NCI-H2029 treated with DMSO at 0.1 percent for 48 hours (cell line): ENCODE results near the gene ZBTB5.
"Not testable (repeated sequence)": the region's sequence is repeated elsewhere in the genome, so short reads cannot be mapped to it uniquely, and the experiment has no call there.

ENCODE experiments used
- DNase-seq: peaks from one replicate; lab custom pipeline; 2025; lab: John Stamatoyannopoulos, UW

Gene ZBTB5

DNA sequence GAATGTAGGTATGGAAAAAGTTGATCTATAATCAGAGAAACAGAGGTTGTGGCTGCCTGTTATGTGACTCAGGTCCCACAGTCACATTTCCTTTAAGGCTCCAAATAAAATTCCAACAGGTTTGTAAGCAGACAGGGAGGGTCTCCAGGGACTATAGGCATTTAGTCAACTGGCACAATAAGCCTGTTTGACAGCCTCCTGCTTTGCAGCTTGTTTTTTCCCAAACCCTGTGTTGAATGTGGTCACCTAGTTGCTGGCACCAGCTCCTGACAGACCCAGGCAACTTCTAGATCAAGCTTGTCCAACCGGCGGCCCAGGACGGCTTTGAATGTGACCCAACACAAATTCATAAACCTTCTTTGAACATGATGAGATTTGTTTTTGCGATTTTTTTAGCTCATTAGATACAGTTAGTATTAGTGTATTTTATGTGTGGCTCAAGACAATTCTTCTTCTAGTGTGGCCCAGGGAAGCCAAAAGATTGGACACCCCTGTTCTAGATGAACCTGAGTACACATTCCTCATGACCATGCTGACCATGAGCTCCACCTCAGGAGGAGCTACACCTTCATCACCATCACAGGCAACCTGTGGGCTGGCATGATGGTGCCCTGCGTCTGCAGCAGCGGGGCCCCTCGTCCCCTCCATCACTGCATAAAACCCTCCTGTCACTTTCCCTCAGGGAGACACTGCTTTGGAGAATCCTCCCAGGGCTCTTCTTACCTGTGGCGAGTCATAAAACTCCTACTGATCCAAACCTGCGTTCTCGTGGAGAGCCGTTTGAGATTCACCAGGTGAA lies 58.4 kb downstream of the ZBTB5 start:
- no peak for DNase-seq

DNA sequence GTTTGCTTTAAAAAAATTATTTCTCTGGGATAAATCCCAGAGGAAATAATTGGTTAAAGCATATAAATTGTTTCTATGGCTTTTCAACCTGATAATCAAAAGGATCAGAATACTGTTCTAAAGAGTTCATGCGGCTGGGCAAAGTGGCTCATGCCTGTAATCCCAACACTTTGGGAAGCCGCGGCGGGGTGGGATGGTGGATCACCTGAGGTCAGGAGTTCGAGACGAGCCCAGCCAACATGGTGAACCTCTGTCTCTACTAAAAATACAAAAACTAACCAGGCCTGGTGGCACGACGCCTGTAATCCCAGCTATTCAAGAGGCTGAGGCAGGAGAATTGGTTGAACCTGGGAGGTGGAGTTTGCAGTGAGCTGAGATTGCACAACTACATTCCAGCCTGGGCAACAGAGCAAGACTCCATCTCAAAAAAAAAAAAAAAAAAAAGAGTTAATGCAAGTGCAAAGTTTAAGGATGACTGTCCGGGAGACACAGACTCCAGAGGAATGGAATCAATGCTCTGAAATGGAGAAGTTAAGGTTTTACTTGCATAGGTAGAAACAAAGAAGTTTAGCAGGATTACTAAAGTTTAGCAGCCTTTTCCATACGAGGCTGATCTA lies 59.4 kb downstream of the ZBTB5 start:
- DNase-seq: no peak

- DNase-seq: no peak
Observed at GRCh38 chr9:37405350-37405749, 59.9 kb downstream of the ZBTB5 start.

DNA sequence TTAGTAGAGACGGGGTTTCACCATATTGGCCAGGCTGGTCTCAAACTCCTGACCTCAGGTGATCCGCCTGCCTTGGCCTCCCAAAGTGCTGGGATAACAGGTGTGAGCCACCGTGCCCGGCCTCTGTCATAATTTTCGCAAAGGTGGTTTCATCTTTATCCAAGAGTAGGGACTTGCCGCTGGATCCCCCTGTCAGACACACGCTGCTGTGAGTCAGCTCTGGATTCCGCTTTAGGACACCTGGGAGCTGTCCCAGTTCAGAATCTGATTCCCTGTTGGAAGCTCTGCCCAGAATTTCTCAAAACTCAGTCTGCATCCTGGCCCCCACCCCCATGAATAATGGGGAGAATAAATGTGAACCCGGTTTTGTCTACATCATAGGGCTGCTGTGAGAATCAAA lies 60.7 kb downstream of the ZBTB5 start:
- no peak for DNase-seq

DNA sequence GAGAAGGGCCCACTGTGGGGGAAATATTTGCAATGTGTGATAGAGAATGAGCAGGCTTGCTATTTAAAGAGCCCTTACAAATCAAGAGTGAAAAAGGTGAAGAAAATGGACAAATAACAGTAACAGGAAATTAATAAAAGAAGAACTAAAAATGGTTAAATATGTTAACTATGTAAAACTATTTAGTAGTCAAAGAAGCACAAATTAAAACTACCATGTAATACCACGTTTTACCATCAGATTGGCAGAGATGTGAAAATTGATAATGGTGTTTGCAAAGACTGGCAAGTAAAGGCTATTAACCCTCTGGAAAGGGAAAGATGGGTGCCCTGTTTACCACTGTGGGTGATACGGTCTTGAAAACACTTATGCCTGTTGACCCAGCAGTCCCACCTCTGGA lies 65.9 kb downstream of the ZBTB5 start:
- DNase-seq: no peak

- no peak for DNase-seq
Observed at GRCh38 chr9:37398464-37399025, 66.7 kb downstream of the ZBTB5 start.

- not testable (repeated sequence) for DNase-seq
Observed at GRCh38 chr9:37397948-37398347, 67.3 kb downstream of the ZBTB5 start.

- DNase-seq: no peak
Observed at GRCh38 chr9:37395663-37396062, 69.6 kb downstream of the ZBTB5 start.

GRCh38 chr9:37395229-37395628 lies 70.0 kb downstream of the ZBTB5 start:
- no peak for DNase-seq

GRCh38 chr9:37392272-37392671 lies 73.0 kb downstream of the ZBTB5 start:
- DNase-seq: no peak

- DNase-seq: no peak
Observed at GRCh38 chr9:37390759-37391158, 74.5 kb downstream of the ZBTB5 start.
